Measurements from ENCODE around the gene IFT27.

IFT27 gene

DNA sequence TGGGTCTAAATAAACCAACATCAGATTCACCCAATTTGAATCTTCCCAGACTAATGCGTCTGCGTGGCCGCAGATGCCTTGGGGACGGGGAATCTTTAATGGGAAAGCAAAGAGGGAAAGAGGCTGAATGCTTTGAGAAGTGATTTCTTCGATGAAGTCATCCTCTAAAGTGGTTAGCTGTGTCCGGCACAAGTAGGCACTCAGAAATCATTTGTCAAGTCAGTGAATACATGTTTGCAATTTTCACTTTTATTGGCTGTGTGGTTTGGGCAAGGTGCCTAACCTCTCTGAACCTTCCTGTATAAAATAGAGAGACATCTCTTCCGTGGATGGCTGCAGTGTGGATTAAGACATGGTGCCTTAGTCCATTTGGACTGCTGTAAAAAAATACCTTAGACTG, 19.7 kb upstream of the IFT27 start:
- H3K36me3 ChIP-seq (ENCODE audit: control insufficient read depth, insufficient read depth, low read length, severe bottlenecking) = no peaks in the 10 kb centered on the region
- H3K27me3 ChIP-seq (replicated peaks; ENCODE audit: control insufficient read depth, insufficient read depth, low read length) = peaks cover 62% of the 10 kb centered on the region
- H3K9ac ChIP-seq (ENCODE audit: low read length) = no peak overlapping the region
- no peaks in the 10 kb centered on the region for H3K4me1 ChIP-seq (ENCODE audit: control insufficient read depth, insufficient read depth, low read length)
- DNase-seq (ENCODE audit: low read depth) = no peak
- peaks cover 3% of the 10 kb centered on the region for H3K9me3 ChIP-seq (ENCODE audit: control insufficient read depth, low read length)
- H3K4me3 ChIP-seq (ENCODE audit: low read length) = no peak overlapping the region

DNA sequence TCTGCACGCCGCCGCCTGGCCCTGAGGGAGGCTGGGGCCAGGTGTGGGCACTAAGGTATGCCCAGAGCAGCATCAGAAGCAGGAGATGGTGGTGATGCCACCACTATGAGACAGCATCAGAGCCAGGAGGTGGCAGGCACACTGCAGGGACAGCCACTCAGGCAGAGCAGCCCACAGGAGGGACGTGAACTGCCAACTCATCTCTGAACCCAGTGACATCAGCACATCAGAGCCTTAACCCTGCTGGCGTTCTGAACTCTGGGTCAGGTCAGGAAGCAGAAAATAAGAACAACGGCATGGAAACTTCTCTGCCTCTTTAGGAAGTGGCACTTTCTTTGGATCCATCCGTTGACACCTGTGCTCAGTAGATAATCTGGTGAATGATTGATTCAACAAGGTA, 14.7 kb upstream of the IFT27 start:
- peaks cover 71% of the 10 kb centered on the region for H3K27me3 ChIP-seq (replicated peaks; ENCODE audit: control insufficient read depth, insufficient read depth, low read length)
- H3K9me3 ChIP-seq (ENCODE audit: control insufficient read depth, low read length) = no peaks in the 10 kb centered on the region
- peaks cover 4% of the 10 kb centered on the region for H3K4me1 ChIP-seq (ENCODE audit: control insufficient read depth, insufficient read depth, low read length)
- H3K4me3 ChIP-seq (ENCODE audit: low read length) = no peak overlapping the region
- no peaks in the 10 kb centered on the region for H3K36me3 ChIP-seq (ENCODE audit: control insufficient read depth, insufficient read depth, low read length, severe bottlenecking)
- H3K9ac ChIP-seq (ENCODE audit: low read length) = no peak overlapping the region
- no peak for DNase-seq (ENCODE audit: low read depth)

DNA sequence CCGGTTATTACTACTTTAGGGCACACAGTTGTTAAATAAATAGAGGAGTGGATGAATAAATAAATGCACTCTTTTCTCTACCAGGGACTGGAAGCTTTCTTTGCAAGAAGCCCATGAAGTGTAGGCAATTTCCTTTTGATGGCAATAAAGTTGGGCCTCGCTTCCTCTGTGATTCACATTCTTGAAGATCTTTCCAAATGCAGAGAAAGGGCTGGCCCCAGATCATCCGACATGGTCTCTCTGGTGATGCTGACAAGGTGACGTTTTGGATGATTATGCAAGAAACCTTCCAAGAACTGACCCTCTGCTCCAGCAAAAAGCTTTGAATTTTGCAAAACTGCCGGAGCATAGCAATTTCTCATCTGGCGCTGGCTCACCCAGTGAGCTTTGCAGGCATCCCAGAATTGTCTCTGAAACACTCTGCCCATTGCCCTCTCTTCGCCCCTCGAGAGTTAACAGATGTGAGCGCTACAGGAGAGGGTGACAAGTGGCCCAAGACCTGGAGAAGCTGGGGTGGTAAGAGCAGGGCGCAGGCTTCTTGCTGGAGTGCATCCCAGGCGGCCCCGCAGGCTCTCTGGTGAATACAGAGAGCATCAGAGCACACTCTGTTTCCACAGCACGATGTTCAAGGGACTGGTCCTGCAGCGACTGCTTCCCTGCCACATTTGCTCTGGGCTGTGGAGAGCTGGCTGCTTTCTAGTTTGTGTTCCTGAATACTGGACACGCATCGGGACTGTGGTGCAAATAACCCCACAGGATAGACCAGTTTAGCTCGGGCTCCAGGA, 11.5 kb upstream of the IFT27 start:
- peaks cover 80% of the 10 kb centered on the region for H3K27me3 ChIP-seq (replicated peaks; ENCODE audit: control insufficient read depth, insufficient read depth, low read length)
- H3K9ac ChIP-seq (ENCODE audit: low read length) = no peak overlapping the region

DNA sequence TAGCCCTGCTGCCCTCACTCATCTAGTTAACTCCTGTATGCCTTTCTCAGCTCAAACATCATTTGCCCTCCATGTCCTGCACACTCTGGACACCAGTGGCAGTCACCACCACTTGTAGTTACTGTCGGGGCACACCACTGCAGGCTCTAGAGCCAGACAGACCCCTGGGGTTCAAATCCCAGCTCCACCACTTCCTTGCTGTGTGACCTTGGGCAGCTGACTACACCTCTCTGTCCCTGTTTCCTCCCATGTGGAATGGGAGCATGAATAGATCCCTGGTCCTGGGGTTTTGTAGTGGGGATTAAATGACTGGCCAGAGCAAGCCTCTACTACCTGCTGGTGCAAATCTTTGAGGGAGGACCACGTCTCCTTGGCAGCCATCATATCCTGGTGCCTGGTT, 7.8 kb upstream of the IFT27 start:
- Histone ChIP-seq H3K9ac (ENCODE audit: low read length) (no peak overlapping the region), H3K9me3 (ENCODE audit: control insufficient read depth, low read length) (no peaks in the 10 kb centered on the region), H3K27me3 (replicated peaks; ENCODE audit: control insufficient read depth, insufficient read depth, low read length) (peaks cover 54% of the 10 kb centered on the region), H3K4me3 (ENCODE audit: low read length) (no peak overlapping the region), H3K4me1 (ENCODE audit: control insufficient read depth, insufficient read depth, low read length) (peaks cover 4% of the 10 kb centered on the region), H3K36me3 (ENCODE audit: control insufficient read depth, insufficient read depth, low read length, severe bottlenecking) (no peaks in the 10 kb centered on the region)
- DNase-seq (ENCODE audit: low read depth) = no peak

More for the DNA sequence above, 11.5 kb upstream of the IFT27 start:
- DNase-seq (ENCODE audit: low read depth) = no peak
- H3K4me3 ChIP-seq (ENCODE audit: low read length) = no peak overlapping the region
- peaks cover 4% of the 10 kb centered on the region for H3K4me1 ChIP-seq (ENCODE audit: control insufficient read depth, insufficient read depth, low read length)
- H3K36me3 ChIP-seq (ENCODE audit: control insufficient read depth, insufficient read depth, low read length, severe bottlenecking) = no peaks in the 10 kb centered on the region
- H3K9me3 ChIP-seq (ENCODE audit: control insufficient read depth, low read length) = no peaks in the 10 kb centered on the region

DNA sequence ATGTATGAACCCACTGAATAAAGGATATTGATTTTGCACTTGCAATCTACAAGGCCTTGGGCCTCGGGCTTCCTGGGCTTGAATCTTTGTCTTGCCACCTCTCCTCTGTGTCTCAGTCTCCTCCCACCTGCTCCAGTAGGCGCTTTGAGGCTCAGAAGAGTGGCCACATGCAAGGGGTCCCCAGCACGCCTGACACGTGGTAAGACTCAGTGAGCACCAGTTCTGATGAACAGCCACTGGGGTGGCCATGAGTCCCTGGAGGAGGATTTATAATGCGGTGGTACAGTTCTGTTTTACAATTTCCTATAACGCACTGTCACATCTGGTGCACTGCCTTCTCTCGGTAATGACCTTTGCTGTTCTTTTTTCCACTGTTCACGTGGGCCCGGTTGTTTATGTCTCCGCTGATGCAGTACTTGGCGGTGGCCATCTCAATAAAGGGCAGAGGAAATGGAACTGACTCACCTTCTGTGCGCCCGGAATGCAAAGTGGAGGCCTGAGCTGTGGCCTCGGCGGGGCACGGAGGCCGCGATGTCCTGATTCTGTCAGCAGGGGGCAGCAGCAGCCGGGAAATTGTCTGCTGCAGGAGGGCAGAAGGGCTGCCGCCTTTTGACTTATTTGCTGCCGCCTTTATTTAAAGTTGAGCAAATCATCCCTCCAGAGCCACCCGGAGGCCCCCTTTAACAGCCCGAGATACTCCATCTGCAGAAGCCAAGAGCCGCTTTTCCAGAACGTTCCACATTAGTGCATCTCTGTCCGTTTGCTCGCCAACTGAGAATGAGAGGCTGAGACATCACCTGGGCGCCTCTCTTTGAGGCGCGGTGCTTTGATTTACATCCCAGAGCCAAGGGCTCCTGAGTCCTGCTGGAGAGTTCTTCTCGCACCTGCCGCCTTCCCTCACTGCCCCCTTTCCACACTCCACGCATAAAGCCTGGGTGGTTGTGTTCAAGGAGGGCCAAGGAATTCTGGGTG, 6.0 kb upstream of the IFT27 start:
- no peaks in the 10 kb centered on the region for H3K4me1 ChIP-seq (ENCODE audit: control insufficient read depth, insufficient read depth, low read length)
- H3K9ac ChIP-seq (ENCODE audit: low read length) = peak overlapping the region; percentile 11
- H3K9me3 ChIP-seq (ENCODE audit: control insufficient read depth, low read length) = no peaks in the 10 kb centered on the region
- H3K27me3 ChIP-seq (replicated peaks; ENCODE audit: control insufficient read depth, insufficient read depth, low read length) = peaks cover 40% of the 10 kb centered on the region
- H3K4me3 ChIP-seq (ENCODE audit: low read length) = no peak overlapping the region
- H3K36me3 ChIP-seq (ENCODE audit: control insufficient read depth, insufficient read depth, low read length, severe bottlenecking) = no peaks in the 10 kb centered on the region
- peak; percentile 81 for DNase-seq (ENCODE audit: low read depth)

DNA sequence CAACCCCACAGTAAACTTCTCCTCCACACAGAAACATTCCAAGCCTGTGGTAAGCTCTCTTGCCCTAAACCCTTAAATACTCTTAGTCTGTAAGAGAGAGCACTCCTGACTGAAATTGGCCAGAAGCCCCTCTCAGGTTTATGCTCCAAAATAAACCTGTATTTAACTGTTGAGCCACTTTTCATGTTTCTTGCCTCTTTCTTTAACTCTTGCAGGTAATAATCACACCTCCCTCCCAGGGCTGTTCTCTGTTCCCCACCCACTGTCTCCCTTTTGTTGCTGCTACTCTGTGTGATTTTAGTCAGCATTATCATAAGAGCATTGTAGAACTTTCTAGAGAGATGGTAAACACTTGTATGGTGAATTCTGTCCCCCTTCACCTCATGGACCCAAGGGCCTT, 2.1 kb upstream of the IFT27 start:
- no peak for DNase-seq (ENCODE audit: low read depth)
- Histone ChIP-seq H3K9me3 (ENCODE audit: control insufficient read depth, low read length) (no peaks in the 10 kb centered on the region), H3K27me3 (replicated peaks; ENCODE audit: control insufficient read depth, insufficient read depth, low read length) (peaks cover 5% of the 10 kb centered on the region), H3K36me3 (ENCODE audit: control insufficient read depth, insufficient read depth, low read length, severe bottlenecking) (no peaks in the 10 kb centered on the region), H3K4me3 (ENCODE audit: low read length) (no peak overlapping the region), H3K4me1 (ENCODE audit: control insufficient read depth, insufficient read depth, low read length) (peaks cover 16% of the 10 kb centered on the region), H3K9ac (ENCODE audit: low read length) (no peak overlapping the region)

DNA sequence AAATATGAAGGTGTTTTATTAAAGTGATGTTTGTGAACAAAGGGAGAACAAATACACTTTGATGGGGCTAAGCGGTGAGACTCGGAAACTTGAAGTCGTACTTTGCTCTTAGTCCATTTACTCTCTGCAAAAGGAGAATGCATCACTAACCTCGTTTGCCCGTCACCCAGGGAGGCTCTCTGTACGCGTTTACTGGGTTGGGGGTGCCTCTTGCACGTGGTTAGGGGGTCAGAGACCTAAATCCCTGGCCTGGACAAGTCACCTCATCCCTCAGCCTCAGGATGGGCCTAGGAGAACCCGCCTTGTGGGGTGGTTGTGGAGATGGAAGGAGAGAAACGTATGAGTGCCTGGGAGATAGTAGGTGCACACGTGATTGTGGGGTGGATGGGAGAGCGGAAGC, 803 bp upstream of the IFT27 start:
- peaks cover 16% of the 10 kb centered on the region for H3K4me1 ChIP-seq (ENCODE audit: control insufficient read depth, insufficient read depth, low read length)
- H3K36me3 ChIP-seq (ENCODE audit: control insufficient read depth, insufficient read depth, low read length, severe bottlenecking) = no peaks in the 10 kb centered on the region

DNA sequence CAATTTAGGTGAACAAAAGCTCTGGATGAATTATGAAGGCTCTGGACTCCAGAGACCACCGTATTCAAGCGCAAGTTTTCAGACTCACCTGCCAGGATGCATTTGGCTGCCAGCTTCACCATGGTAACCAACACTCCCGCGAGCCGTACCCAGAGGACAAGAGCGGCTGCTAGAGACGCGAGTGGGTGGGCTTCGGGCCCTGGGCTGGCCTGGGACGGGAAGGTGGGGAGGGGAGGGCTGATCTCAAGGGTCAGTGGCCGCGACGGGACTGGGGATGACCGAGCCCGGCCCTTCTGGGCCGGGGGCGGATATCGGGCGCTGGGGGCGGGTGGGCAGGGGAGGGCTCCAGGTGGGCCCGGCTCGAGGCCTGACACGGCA, 344 bp downstream of the IFT27 start:
- peak; percentile 49 for DNase-seq (ENCODE audit: low read depth)
- H3K4me3 ChIP-seq (ENCODE audit: low read length) = peak overlapping the region; percentile 93
- no peaks in the 10 kb centered on the region for H3K27me3 ChIP-seq (replicated peaks; ENCODE audit: control insufficient read depth, insufficient read depth, low read length)
- peaks cover 16% of the 10 kb centered on the region for H3K4me1 ChIP-seq (ENCODE audit: control insufficient read depth, insufficient read depth, low read length)
- peak overlapping the region; percentile 88 for H3K9ac ChIP-seq (ENCODE audit: low read length)
- no peaks in the 10 kb centered on the region for H3K36me3 ChIP-seq (ENCODE audit: control insufficient read depth, insufficient read depth, low read length, severe bottlenecking)
- no peaks in the 10 kb centered on the region for H3K9me3 ChIP-seq (ENCODE audit: control insufficient read depth, low read length)

More for the DNA sequence above, 803 bp upstream of the IFT27 start:
- Histone ChIP-seq H3K4me3 (ENCODE audit: low read length) (peak overlapping the region; percentile 70), H3K9ac (ENCODE audit: low read length) (peak overlapping the region; percentile 65), H3K27me3 (replicated peaks; ENCODE audit: control insufficient read depth, insufficient read depth, low read length) (no peaks in the 10 kb centered on the region), H3K9me3 (ENCODE audit: control insufficient read depth, low read length) (no peaks in the 10 kb centered on the region)
- no peak for DNase-seq (ENCODE audit: low read depth)

DNA sequence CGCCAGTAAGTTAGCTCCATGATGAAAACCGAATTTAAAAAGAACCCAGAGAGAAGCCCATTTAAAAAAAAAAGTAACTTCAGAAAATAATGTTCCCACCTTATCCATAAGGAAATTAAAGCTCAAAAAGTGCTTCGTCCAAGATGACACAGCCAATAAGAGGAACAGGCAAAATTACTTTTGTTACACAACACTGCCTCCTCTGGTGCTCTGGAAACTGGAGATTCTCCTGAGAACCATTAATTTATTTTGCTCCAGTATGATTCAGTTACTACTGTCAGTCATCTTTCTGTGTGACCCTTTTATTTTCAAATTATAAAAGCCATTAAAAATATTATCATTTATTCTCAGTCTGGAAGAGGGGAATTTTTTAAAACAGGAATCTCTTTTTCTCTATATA, 2.0 kb downstream of the IFT27 start:
- peak; percentile 68 for DNase-seq (ENCODE audit: low read depth)

DNA sequence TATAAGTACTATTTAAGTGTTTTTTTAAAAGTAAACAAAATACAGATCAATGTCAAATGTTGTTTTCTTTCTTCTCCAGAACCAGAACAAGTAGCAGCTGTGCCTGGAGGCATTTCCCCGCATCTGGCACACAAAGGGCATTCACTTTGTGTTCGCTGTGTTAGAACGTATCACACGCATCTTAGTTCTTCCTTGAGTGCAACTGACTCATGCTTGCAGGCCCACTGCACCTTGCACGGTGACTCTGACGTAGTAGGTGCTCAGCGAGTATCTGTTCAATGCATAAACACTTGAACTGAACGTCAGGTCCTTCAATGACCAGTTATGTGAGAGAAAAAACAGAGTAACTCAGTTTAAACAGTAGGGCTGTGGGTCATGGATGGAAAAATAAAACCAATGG, 3.5 kb downstream of the IFT27 start:
- no peaks in the 10 kb centered on the region for H3K27me3 ChIP-seq (replicated peaks; ENCODE audit: control insufficient read depth, insufficient read depth, low read length)
- no peak overlapping the region for H3K9ac ChIP-seq (ENCODE audit: low read length)
- peaks cover under 1% of the 10 kb centered on the region for H3K36me3 ChIP-seq (ENCODE audit: control insufficient read depth, insufficient read depth, low read length, severe bottlenecking)
- H3K4me3 ChIP-seq (ENCODE audit: low read length) = no peak overlapping the region
- no peaks in the 10 kb centered on the region for H3K9me3 ChIP-seq (ENCODE audit: control insufficient read depth, low read length)
- DNase-seq (ENCODE audit: low read depth) = no peak
- peaks cover 16% of the 10 kb centered on the region for H3K4me1 ChIP-seq (ENCODE audit: control insufficient read depth, insufficient read depth, low read length)

More for the DNA sequence above, 2.0 kb downstream of the IFT27 start:
- Histone ChIP-seq H3K27me3 (replicated peaks; ENCODE audit: control insufficient read depth, insufficient read depth, low read length) (no peaks in the 10 kb centered on the region), H3K36me3 (ENCODE audit: control insufficient read depth, insufficient read depth, low read length, severe bottlenecking) (no peaks in the 10 kb centered on the region), H3K4me3 (ENCODE audit: low read length) (no peak overlapping the region), H3K4me1 (ENCODE audit: control insufficient read depth, insufficient read depth, low read length) (peaks cover 16% of the 10 kb centered on the region), H3K9ac (ENCODE audit: low read length) (no peak overlapping the region), H3K9me3 (ENCODE audit: control insufficient read depth, low read length) (no peaks in the 10 kb centered on the region)

DNA sequence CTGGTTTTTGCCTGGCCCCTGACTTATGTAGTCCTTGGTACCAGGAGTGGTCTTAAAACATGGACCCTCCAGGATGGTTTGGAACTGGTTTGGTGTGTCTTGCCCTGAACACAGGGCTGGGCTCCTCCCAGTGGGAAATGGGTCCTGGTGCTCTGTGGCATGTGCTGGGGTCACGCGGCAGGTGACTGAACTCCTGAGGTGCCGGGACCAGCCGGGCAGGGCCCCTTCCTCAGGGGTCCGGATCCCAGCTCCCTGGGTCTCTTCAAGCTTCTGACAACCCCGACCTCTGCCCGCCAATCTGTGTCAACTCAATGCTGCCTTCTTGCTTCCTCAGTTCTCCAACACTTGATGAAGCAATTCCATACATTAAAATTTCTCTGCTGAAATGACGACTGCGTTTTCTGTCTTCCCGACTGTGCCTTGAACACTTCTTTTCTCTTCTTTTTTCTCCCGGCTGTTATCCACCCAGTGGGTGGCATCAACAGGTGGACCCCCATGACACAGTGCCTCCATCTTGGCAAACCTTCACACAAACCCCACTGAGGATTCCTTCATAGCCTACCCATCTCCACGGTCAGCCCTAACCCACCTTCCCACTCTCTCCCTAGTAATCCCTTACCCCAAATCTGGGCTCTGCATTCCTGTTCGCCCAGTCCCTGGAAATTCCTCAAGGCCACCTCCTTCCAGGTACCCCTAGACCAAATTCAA, 4.4 kb downstream of the IFT27 start:
- H3K9ac ChIP-seq (ENCODE audit: low read length) = no peak overlapping the region
- no peak overlapping the region for H3K4me3 ChIP-seq (ENCODE audit: low read length)
- no peaks in the 10 kb centered on the region for H3K9me3 ChIP-seq (ENCODE audit: control insufficient read depth, low read length)
- H3K27me3 ChIP-seq (replicated peaks; ENCODE audit: control insufficient read depth, insufficient read depth, low read length) = no peaks in the 10 kb centered on the region
- peaks cover 13% of the 10 kb centered on the region for H3K4me1 ChIP-seq (ENCODE audit: control insufficient read depth, insufficient read depth, low read length)
- peaks cover 7% of the 10 kb centered on the region for H3K36me3 ChIP-seq (ENCODE audit: control insufficient read depth, insufficient read depth, low read length, severe bottlenecking)
- DNase-seq (ENCODE audit: low read depth) = no peak
